GM12875 (cell line): ENCODE measurements around the gene RPL12.

Experiments used
- H3K4me3 ChIP-seq: one replicate; pipeline ENCODE4 v1.5.1; 2011; ENCODE audit warnings: low read depth, low read length, control low read depth
- CTCF ChIP-seq: IDR thresholded peaks from 2 replicates; pipeline ENCODE4 v1.5.1; 2011; ENCODE audit warnings: low read depth, mild to moderate bottlenecking, control low read depth, inconsistent platforms, low read length, moderate library complexity, borderline replicate concordance; ENCODE audit not compliant: insufficient read depth

Gene RPL12

GRCh38 chr9:127405344-127406125 is 45.7 kb downstream of the RPL12 start:
- no peak for TF ChIP-seq CTCF
- H3K4me3 ChIP-seq = no peak overlapping the region

- TF ChIP-seq CTCF = no peak
- no peak overlapping the region for H3K4me3 ChIP-seq
Observed at GRCh38 chr9:127404631-127405030, 46.6 kb downstream of the RPL12 start.

GRCh38 chr9:127403507-127404192 is 47.6 kb downstream of the RPL12 start:
- H3K4me3 ChIP-seq = no peak overlapping the region
- TF ChIP-seq CTCF = no peak

GRCh38 chr9:127402401-127403090 is 48.7 kb downstream of the RPL12 start:
- TF ChIP-seq CTCF = no peak

GRCh38 chr9:127399736-127400269 is 51.4 kb downstream of the RPL12 start:
- H3K4me3 ChIP-seq = no peak overlapping the region
- TF ChIP-seq CTCF = no peak

More at GRCh38 chr9:127402401-127403090, 48.7 kb downstream of the RPL12 start:
- no peak overlapping the region for H3K4me3 ChIP-seq

- TF ChIP-seq CTCF = no peak
- H3K4me3 ChIP-seq = no peak overlapping the region
Observed at GRCh38 chr9:127398715-127399400, 52.3 kb downstream of the RPL12 start.
